Stomach smooth muscle (tissue), 2 donors: ENCODE data around the gene GLRA2.

Experiments used
- H3K27ac ChIP-seq: one replicate; pipeline ENCODE4 v1.7.0; 2013; ENCODE audit warnings: mild to moderate bottlenecking, low read length, inconsistent platforms
- H3K27me3 ChIP-seq, 2 donors: one replicate each; pipeline ENCODE4 v1.7.0; 2013; ENCODE audit warnings: low read length in 2 of 2; ENCODE audit not compliant: insufficient read depth in 2 of 2, control insufficient read depth in 1 of 2
- H3K36me3 ChIP-seq, 2 donors: one replicate each; pipeline ENCODE4 v1.7.0; 2013; ENCODE audit warnings: low read length in 2 of 2; ENCODE audit not compliant: control insufficient read depth in 2 of 2, insufficient read depth in 2 of 2
- H3K4me1 ChIP-seq: one replicate; pipeline ENCODE4 v1.7.0; 2013; ENCODE audit warnings: low read length; ENCODE audit not compliant: control insufficient read depth, insufficient read depth
- H3K4me3 ChIP-seq, 2 donors: one replicate each; pipeline ENCODE4 v1.7.0; 2013; ENCODE audit warnings: low read length in 2 of 2
- H3K9ac ChIP-seq, 2 donors: one replicate each; pipeline ENCODE4 v1.7.0; 2013; ENCODE audit warnings: low read length in 2 of 2, mild to moderate bottlenecking in 1 of 2
- H3K9me3 ChIP-seq, 2 donors: one replicate each; pipeline ENCODE4 v1.7.0; 2013; ENCODE audit warnings: low read length in 2 of 2; ENCODE audit not compliant: control insufficient read depth in 2 of 2
- donor health status: healthy.
- donor health status: Pancreatic carcinoma.

GLRA2 gene

DNA sequence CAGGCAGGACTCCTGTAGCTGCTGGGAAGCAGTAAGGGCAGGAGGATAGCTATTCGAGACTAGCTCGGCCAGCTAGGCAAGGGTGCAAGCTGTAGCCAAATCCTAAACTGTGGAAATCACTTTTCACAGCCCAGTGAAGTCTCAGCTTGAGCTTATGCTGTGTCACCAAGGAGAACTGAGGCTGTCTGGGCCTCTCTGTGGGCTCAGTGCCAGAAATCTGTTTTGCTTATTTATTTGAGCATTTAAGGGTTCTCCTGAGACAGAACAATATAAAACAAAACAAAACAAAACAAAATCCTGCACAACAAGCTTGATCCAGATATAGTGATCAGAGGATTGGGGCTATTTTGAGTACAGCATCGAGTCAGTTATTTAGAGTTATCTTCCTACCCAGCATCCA lies 246.1 kb downstream of the GLRA2 start:
- Histone ChIP-seq H3K4me1 (no peaks in the 10 kb centered on the region), H3K9me3 (peaks cover 0 to under 1% of the 10 kb centered on the region in 2 donors), H3K4me3 (no peak overlapping the region), H3K9ac (no peak overlapping the region), H3K27ac (no peak overlapping the region), H3K36me3 (no peaks in the 10 kb centered on the region), H3K27me3 (no peaks in the 10 kb centered on the region)

DNA sequence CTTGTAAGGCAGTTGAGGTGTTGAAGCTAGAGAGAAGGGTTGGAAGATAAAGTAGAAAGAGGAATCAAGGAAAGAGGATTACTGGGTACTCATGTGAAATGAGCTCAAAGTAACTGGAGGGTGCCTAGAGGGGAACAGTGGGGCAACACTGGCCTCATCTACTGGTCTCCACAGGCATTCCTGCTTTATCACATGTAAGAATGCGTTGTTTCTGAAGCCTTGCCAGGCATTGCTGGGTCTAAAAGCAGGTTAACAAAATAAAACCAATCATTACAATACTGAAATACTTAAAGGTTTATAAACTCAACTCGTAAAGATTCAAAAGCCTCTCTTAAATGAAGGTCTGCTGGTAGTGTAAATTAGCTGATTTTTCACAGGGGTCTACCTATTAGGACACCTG lies 247.6 kb downstream of the GLRA2 start:
- Histone ChIP-seq H3K27me3 (no peaks in the 10 kb centered on the region), H3K27ac (no peak overlapping the region), H3K4me1 (no peaks in the 10 kb centered on the region), H3K4me3 (no peak overlapping the region), H3K9me3 (no peaks in the 10 kb centered on the region), H3K36me3 (no peaks in the 10 kb centered on the region), H3K9ac (no peak overlapping the region)

DNA sequence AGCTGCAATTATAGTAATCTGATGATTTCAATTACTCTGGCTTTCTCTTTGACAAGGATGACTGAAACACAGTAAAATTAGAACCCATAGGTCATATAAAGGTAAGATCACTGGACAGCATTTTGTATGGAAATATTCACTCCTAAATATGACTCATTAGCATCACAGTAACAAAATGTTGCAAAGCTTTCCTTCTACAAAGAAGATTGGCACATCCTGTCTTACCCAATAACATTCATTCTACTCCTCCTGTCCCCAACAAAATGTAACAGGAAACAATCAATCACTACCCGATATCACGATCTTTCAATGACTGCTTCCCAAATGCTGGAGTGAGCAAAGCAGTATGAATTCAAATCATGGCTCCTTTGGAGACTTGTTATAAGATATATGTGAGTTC lies 248.2 kb downstream of the GLRA2 start:
- no peak overlapping the region for H3K4me3 ChIP-seq
- H3K4me1 ChIP-seq, result no peaks in the 10 kb centered on the region
- no peaks in the 10 kb centered on the region for H3K27me3 ChIP-seq
- H3K9me3 ChIP-seq, result no peaks in the 10 kb centered on the region
- no peak overlapping the region for H3K27ac ChIP-seq
- H3K36me3 ChIP-seq, result no peaks in the 10 kb centered on the region
- no peak overlapping the region for H3K9ac ChIP-seq

DNA sequence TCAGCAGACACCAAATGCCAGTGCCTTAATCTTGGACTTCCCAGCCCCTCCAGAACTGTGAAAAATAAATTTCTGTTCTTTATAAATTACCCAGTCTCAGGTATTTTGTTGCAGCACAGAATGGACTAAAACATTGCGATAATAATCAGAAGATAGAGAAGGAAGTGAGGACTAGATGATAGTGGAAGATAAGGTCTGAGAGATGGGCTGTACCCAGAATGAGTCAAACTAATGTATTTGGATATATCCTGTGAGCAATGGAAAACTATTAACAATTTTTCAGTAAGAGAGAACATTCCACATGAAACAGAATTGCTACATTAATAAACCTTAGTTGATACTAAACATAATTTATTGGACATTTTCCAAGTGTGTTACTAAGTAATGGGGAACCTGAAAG lies 250.2 kb downstream of the GLRA2 start:
- Histone ChIP-seq H3K4me3 (no peak overlapping the region), H3K4me1 (no peaks in the 10 kb centered on the region), H3K9me3 (no peaks in the 10 kb centered on the region), H3K27ac (no peak overlapping the region), H3K9ac (no peak overlapping the region), H3K36me3 (no peaks in the 10 kb centered on the region), H3K27me3 (no peaks in the 10 kb centered on the region)
